OCI-LY7 (cell line): ENCODE measurements around the gene GAREM1. TPM values are rescaled to one million over a fixed set of nuclear protein-coding genes. Genes with fewer than 3 reads are reported as not detected.

ENCODE experiments used
- BruUV-seq: library from RNA; stranded (reverse); fragments of 400-500 nt; replicated peaks from 2 replicates; lab custom pipeline; 2021; lab: Mats Ljungman, UMichigan
- CTCF ChIA-PET: fragments of 300-600 bp; sonication (Branson Sonifier 250); formaldehyde crosslinking; loops from one replicate; lab custom pipeline; 2022; ENCODE audit warnings: antibody characterized with exemption; ENCODE audit not compliant: unreplicated experiment; lab: Charles Lee
- POLR2A ChIA-PET: fragments of 300-600 bp; sonication (Branson Sonifier 250); formaldehyde crosslinking; loops from one replicate; lab custom pipeline; 2022; ENCODE audit warnings: antibody characterized with exemption; lab: Charles Lee
- DNase-seq: peaks from one replicate; pipeline ENCODE4 v3.0.0-alpha.2; 2015; ENCODE audit warnings: low spot score
- H2AFZ ChIP-seq: fragments of 200-600 bp; sonication (generic), shearing (Covaris generic); 2 replicates; pipeline ENCODE4 v1.6.1; 2014; ENCODE audit warnings: mild to moderate bottlenecking, antibody characterized with exemption, low read length, moderate library complexity
- H3K27ac ChIP-seq: fragments of 200-600 bp; sonication (generic); 2 replicates; pipeline ENCODE4 v1.5.1; 2014; ENCODE audit warnings: mixed run types, low read depth, mild to moderate bottlenecking, moderate library complexity, low read length, inconsistent platforms; ENCODE audit not compliant: poor library complexity, severe bottlenecking
- H3K36me3 ChIP-seq: fragments of 200-600 bp; sonication (generic); 2 replicates; pipeline ENCODE4 v1.6.1; 2014; ENCODE audit warnings: mild to moderate bottlenecking, antibody characterized with exemption, low read length, moderate library complexity, mixed read lengths; ENCODE audit not compliant: insufficient read depth
- H3K4me1 ChIP-seq: fragments of 200-600 bp; sonication (generic); 2 replicates; pipeline ENCODE4 v1.5.1; 2014; ENCODE audit warnings: mild to moderate bottlenecking, low read length; ENCODE audit not compliant: insufficient read depth, poor library complexity, severe bottlenecking
- H3K4me2 ChIP-seq: fragments of 200-600 bp; sonication (generic); 2 replicates; pipeline ENCODE4 v1.6.1; 2014; ENCODE audit warnings: mild to moderate bottlenecking, low read length
- H3K4me3 ChIP-seq: fragments of 200-600 bp; sonication (generic); 2 replicates; pipeline ENCODE4 v1.5.1; 2014; ENCODE audit warnings: mild to moderate bottlenecking, low read depth, low read length; ENCODE audit not compliant: poor library complexity, severe bottlenecking
- H3K79me2 ChIP-seq: fragments of 200-600 bp; sonication (generic); 2 replicates; pipeline ENCODE4 v1.6.1; 2016; ENCODE audit warnings: low read depth, mild to moderate bottlenecking, low read length, moderate library complexity, mixed read lengths; ENCODE audit not compliant: insufficient read depth
- H3K9me2 ChIP-seq: fragments of 200-600 bp; sonication (generic); 2 replicates; pipeline ENCODE4 v1.6.1; 2016; ENCODE audit warnings: mild to moderate bottlenecking, low read length, mixed read lengths; ENCODE audit not compliant: insufficient read depth
- H3K9me3 ChIP-seq: fragments of 200-600 bp; sonication (generic); 2 replicates; pipeline ENCODE4 v1.6.1; 2014; ENCODE audit warnings: mild to moderate bottlenecking, mixed run types, low read length, mixed read lengths
- H4K20me1 ChIP-seq: fragments of 200-600 bp; sonication (generic); 2 replicates; pipeline ENCODE4 v1.6.1; 2014; ENCODE audit warnings: mild to moderate bottlenecking, antibody characterized with exemption, low read length, moderate library complexity, mixed read lengths; ENCODE audit not compliant: insufficient read depth
- EZH2phosphoT487 ChIP-seq: fragments of 200-600 bp; sonication (generic); IDR thresholded peaks from 2 replicates; pipeline ENCODE4 v1.6.1; 2018; ENCODE audit warnings: low read depth, borderline replicate concordance, mild to moderate bottlenecking, mixed run types, antibody characterized with exemption, low read length, moderate library complexity, mixed read lengths
- intact Hi-C: fragments of 100-400 bp; cut with micrococcal nuclease; formaldehyde crosslinking; loops from one replicate; pipeline ENCODE4 v1.10.0; 2022; ENCODE audit not compliant: unreplicated experiment
- total RNA-seq, 2 experiments: library from RNA; depleted of rRNA in 1 of 2; stranded (reverse); fragments of >200 nt in 1 of 2; shearing (Covaris generic) in 1 of 2; gene quantifications; 2 replicates each; pipeline ENCODE4 v1.2.3, GENCODE V29; 2014 to 2022
- TF ChIP-seq, protein P1 (sequence below): fragments of 200-600 bp; sonication (generic); conservative IDR thresholded peaks from 2 replicates; pipeline ENCODE4 v1.5.1; 2014; ENCODE audit warnings: mild to moderate bottlenecking, antibody characterized with exemption, low read length, moderate library complexity, mixed read lengths

GAREM1 gene
- total RNA-seq, 2 experiments from 2014 or later = 1.0 to 2.7 TPM

DNA sequence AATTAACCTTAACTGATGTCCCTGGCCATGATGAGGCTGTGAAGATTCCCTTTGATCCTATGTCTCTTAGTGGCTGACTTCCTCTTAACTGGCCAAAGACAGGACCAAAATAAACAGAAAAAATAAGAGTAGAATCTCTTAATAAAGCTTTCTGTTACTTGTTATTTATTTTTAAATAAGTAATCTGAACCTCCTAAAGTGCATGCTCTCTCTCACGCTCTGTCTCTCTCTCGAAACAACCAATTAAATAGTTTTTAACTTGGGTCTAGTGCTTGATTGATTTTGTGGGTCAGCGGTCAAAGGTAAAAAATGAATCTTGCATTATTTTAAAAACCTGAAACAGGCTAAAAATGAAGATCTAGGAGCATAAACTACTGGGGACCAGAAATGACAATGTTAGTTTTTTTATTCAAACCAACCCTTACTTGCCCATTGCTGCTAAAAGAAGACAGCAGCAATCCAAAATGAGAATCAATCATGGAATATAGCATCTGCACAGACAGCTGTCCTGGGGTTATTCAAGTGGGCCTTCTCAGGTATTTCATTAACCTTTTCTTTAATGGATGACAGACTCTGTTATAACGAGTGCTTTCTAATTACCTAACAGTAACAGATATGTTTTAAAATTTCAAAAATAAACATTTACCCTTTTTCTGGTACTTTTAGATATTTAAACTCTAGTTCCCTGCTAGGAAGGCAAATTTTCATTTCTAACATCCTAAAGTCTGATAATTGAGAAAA is 11.2 kb downstream of the GAREM1 start:
- Histone ChIP-seq H3K36me3 (no peaks in the 10 kb centered on the region), H3K4me2 (no peak overlapping the region), H3K4me3 (no peak overlapping the region), H3K4me1 (no peaks in the 10 kb centered on the region), H3K9me3 (no peaks in the 10 kb centered on the region), H3K27ac (no peak overlapping the region), H4K20me1 (no peaks in the 10 kb centered on the region), H3K9me2 (no peaks in the 10 kb centered on the region), H2AFZ (no peak overlapping the region), H3K79me2 (no peaks in the 10 kb centered on the region)
- DNase-seq = no peak
- no TSS peak for BruUV-seq
- ChIA-PET POLR2A (no interaction called here), CTCF (no interaction called here)
- intact Hi-C loops = no loop called here
- TF ChIP-seq EZH2phosphoT487 = no peak
- TF ChIP-seq, protein P1, sequence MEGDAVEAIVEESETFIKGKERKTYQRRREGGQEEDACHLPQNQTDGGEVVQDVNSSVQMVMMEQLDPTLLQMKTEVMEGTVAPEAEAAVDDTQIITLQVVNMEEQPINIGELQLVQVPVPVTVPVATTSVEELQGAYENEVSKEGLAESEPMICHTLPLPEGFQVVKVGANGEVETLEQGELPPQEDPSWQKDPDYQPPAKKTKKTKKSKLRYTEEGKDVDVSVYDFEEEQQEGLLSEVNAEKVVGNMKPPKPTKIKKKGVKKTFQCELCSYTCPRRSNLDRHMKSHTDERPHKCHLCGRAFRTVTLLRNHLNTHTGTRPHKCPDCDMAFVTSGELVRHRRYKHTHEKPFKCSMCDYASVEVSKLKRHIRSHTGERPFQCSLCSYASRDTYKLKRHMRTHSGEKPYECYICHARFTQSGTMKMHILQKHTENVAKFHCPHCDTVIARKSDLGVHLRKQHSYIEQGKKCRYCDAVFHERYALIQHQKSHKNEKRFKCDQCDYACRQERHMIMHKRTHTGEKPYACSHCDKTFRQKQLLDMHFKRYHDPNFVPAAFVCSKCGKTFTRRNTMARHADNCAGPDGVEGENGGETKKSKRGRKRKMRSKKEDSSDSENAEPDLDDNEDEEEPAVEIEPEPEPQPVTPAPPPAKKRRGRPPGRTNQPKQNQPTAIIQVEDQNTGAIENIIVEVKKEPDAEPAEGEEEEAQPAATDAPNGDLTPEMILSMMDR = no peak

DNA sequence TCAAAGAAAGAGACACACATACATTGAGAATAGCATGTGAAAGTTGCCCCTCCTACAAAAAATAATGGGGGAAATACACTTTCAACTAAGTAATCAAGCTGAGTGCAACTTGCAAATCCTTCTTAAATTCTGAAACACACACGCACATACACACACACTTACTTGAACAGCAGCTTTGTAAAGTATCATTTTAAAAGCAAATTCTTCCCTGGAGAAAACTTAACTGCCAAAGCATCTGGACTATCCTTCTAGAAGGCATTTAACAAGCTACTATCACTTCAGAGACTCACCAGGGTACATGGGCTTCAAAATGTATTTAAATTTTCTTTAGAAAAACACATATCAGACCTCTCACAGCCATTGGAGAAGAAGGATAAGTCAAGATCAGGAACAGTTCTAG is 15.3 kb downstream of the GAREM1 start:
- Histone ChIP-seq H3K27ac (no peak overlapping the region), H3K9me3 (no peaks in the 10 kb centered on the region), H3K4me1 (no peaks in the 10 kb centered on the region), H3K4me2 (no peak overlapping the region), H4K20me1 (no peaks in the 10 kb centered on the region), H3K4me3 (no peak overlapping the region), H3K79me2 (no peaks in the 10 kb centered on the region), H3K36me3 (no peaks in the 10 kb centered on the region), H2AFZ (no peak overlapping the region), H3K9me2 (no peaks in the 10 kb centered on the region)
- POLR2A ChIA-PET = no interaction called here
- TF ChIP-seq, protein P1 = no peak
- no peak for TF ChIP-seq EZH2phosphoT487
- CTCF ChIA-PET = no interaction called here
- intact Hi-C loops = no loop called here
- no peak for DNase-seq
- BruUV-seq = no TSS peak

DNA sequence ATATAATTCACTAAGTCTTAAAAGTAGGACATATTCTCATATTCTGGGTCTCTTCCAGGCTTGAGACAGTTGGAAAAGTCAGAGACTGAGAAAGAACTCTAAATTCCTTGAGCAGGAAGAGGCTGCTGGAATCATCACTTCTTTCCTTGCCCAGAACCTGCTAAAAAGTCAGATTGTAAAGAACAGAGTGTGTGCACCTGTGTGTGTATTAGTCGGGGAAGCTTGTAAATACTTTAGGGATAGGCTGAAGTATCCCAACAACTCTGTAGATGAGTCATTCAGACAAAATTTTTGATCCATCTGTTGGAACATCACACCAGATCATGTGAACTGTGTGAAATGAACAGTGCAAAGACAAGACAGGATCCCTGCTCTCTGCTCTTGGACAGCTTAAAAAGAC is 16.1 kb downstream of the GAREM1 start:
- Histone ChIP-seq H3K36me3 (no peaks in the 10 kb centered on the region), H3K9me3 (no peaks in the 10 kb centered on the region), H4K20me1 (no peaks in the 10 kb centered on the region), H3K4me3 (no peak overlapping the region), H3K4me2 (no peak overlapping the region), H2AFZ (no peak overlapping the region), H3K4me1 (no peaks in the 10 kb centered on the region), H3K9me2 (no peaks in the 10 kb centered on the region), H3K27ac (no peak overlapping the region), H3K79me2 (no peaks in the 10 kb centered on the region)
- intact Hi-C loops = no loop called here
- TF ChIP-seq, protein P1 = no peak
- no peak for TF ChIP-seq EZH2phosphoT487
- BruUV-seq = no TSS peak
- no peak for DNase-seq
- ChIA-PET POLR2A (no interaction called here), CTCF (no interaction called here)
